GM18909 (cell line): ENCODE results near the gene KLHL41.
"Not testable (repeated sequence)": the region's sequence is repeated elsewhere in the genome, so short reads cannot be mapped to it uniquely, and the experiment has no call there.

ENCODE experiments used
- ATAC-seq: cut with Tn5 transposase; IDR thresholded peaks from one replicate; pipeline ENCODE4 v1.9.1; 2021; ENCODE audit warnings: mild to moderate bottlenecking; ENCODE audit not compliant: unreplicated experiment, poor library complexity

KLHL41 gene

GRCh38 chr2:169570752-169571151 is 61.2 kb downstream of the KLHL41 start:
- not testable (repeated sequence) for ATAC-seq

- no peak for ATAC-seq
Observed at GRCh38 chr2:169571571-169571970, 62.1 kb downstream of the KLHL41 start.

GRCh38 chr2:169572189-169572588 is 62.7 kb downstream of the KLHL41 start:
- ATAC-seq, result no peak

GRCh38 chr2:169572821-169573159 is 63.3 kb downstream of the KLHL41 start:
- no peak for ATAC-seq

GRCh38 chr2:169573160-169573973 is 63.9 kb downstream of the KLHL41 start, which contains the start of gene FASTKD1:
TSS of gene FASTKD1 (minus strand) at chr2:169573865. CDS start at chr2:169572029, 1,836 bp downstream.
- peak; percentile 97 for ATAC-seq

- ATAC-seq, result no peak
Observed at GRCh38 chr2:169573974-169574299, 64.4 kb downstream of the KLHL41 start.

GRCh38 chr2:169574539-169574938 is 65.0 kb downstream of the KLHL41 start:
- ATAC-seq, result not testable (repeated sequence)

- ATAC-seq, result not testable (repeated sequence)
Observed at GRCh38 chr2:169575264-169575663, 65.8 kb downstream of the KLHL41 start.
